Effector memory CD8-positive, alpha-beta T cell (primary cell): ENCODE results near the gene RNF34.

Source experiments
- ATAC-seq: fragments of 150-1000 bp; cut with Tn5 transposase; replicated peaks from 2 replicates; pipeline ENCODE4 v1.10.0; 2021; ENCODE audit warnings: mild to moderate bottlenecking, moderate library complexity
- DNase-seq, 3 experiments: peaks; one replicate each; pipeline ENCODE4 v3.0.0; 2021
- H3K27ac Mint-ChIP-seq, 2 donors: one replicate each; pipeline ENCODE4 v1.8.0; 2022; ENCODE audit warnings: mild to moderate bottlenecking in 2 of 2, mixed read lengths in 2 of 2, moderate library complexity in 2 of 2
- H3K27me3 Mint-ChIP-seq, 2 donors: one replicate each; pipeline ENCODE4 v1.8.0; 2022; ENCODE audit warnings: mixed read lengths in 2 of 2
- H3K36me3 Mint-ChIP-seq: one replicate; pipeline ENCODE4 v1.8.0; 2022; ENCODE audit warnings: mild to moderate bottlenecking, moderate library complexity, mixed read lengths; ENCODE audit not compliant: insufficient read depth
- H3K4me1 Mint-ChIP-seq, 2 donors: one replicate each; pipeline ENCODE4 v1.8.0; 2022; ENCODE audit warnings: low read depth in 2 of 2, mixed read lengths in 2 of 2
- H3K4me3 Mint-ChIP-seq, 2 donors: one replicate each; pipeline ENCODE4 v1.8.0; 2022; ENCODE audit warnings: mild to moderate bottlenecking in 2 of 2, mixed read lengths in 2 of 2, moderate library complexity in 2 of 2
- H3K9me3 Mint-ChIP-seq, 2 donors: one replicate each; pipeline ENCODE4 v1.8.0; 2022; ENCODE audit warnings: mixed read lengths in 2 of 2

RNF34 gene

GRCh38 chr12:121451961-121452339 is 52.0 kb downstream of the RNF34 start:
- Mint-ChIP-seq H3K27ac (peak overlapping the region in 1 of 2 donors; percentile 80), H3K36me3 (peaks cover 40% of the 10 kb centered on the region), H3K4me1 (peaks cover 23 to 34% of the 10 kb centered on the region in 2 donors), H3K4me3 (no peak overlapping the region), H3K27me3 (no peaks in the 10 kb centered on the region), H3K9me3 (no peaks in the 10 kb centered on the region)
- no peak for ATAC-seq
- DNase-seq = no peak

- Mint-ChIP-seq H3K27ac (peak overlapping the region in 1 of 2 donors; percentile 80), H3K9me3 (no peaks in the 10 kb centered on the region), H3K27me3 (no peaks in the 10 kb centered on the region), H3K4me1 (peaks cover 28 to 38% of the 10 kb centered on the region in 2 donors), H3K4me3 (no peak overlapping the region), H3K36me3 (peaks cover 40% of the 10 kb centered on the region)
- ATAC-seq (no peak), DNase-seq (no peak)
These were observed 52.5 kb downstream of the RNF34 start for GRCh38 chr12:121452340-121452984.

GRCh38 chr12:121452985-121453360 is 53.1 kb downstream of the RNF34 start:
- Mint-ChIP-seq H3K27ac (no peak overlapping the region), H3K4me3 (no peak overlapping the region), H3K36me3 (peaks cover 40% of the 10 kb centered on the region), H3K27me3 (no peaks in the 10 kb centered on the region), H3K9me3 (no peaks in the 10 kb centered on the region), H3K4me1 (peaks cover 33 to 38% of the 10 kb centered on the region in 2 donors)
- ATAC-seq (no peak), DNase-seq (no peak)

GRCh38 chr12:121453629-121454028 is 53.7 kb downstream of the RNF34 start:
- Mint-ChIP-seq H3K27ac (peak overlapping the region; percentile 88 to 92), H3K4me3 (no peak overlapping the region), H3K4me1 (peaks cover 33 to 34% of the 10 kb centered on the region in 2 donors), H3K9me3 (no peaks in the 10 kb centered on the region), H3K27me3 (no peaks in the 10 kb centered on the region), H3K36me3 (peaks cover 46% of the 10 kb centered on the region)
- DNase-seq (no peak), ATAC-seq (no peak)

- ATAC-seq (no peak), DNase-seq (no peak)
- peaks cover 32 to 35% of the 10 kb centered on the region in 2 donors for H3K4me1 Mint-ChIP-seq
- peaks cover 39% of the 10 kb centered on the region for H3K36me3 Mint-ChIP-seq
- H3K9me3 Mint-ChIP-seq = no peaks in the 10 kb centered on the region
- peak overlapping the region in 1 of 2 donors; percentile 10 for H3K4me3 Mint-ChIP-seq
- H3K27ac Mint-ChIP-seq = peak overlapping the region; percentile 88 to 92
- no peaks in the 10 kb centered on the region for H3K27me3 Mint-ChIP-seq
These were observed 55.0 kb downstream of the RNF34 start for GRCh38 chr12:121454921-121455320.

GRCh38 chr12:121455766-121456420 is 56.0 kb downstream of the RNF34 start:
- ATAC-seq (no peak), DNase-seq (no peak)
- H3K4me1 Mint-ChIP-seq = peaks cover 32 to 45% of the 10 kb centered on the region in 2 donors
- no peak overlapping the region for H3K4me3 Mint-ChIP-seq
- H3K27me3 Mint-ChIP-seq = no peaks in the 10 kb centered on the region
- H3K9me3 Mint-ChIP-seq = no peaks in the 10 kb centered on the region
- peaks cover 37% of the 10 kb centered on the region for H3K36me3 Mint-ChIP-seq
- no peak overlapping the region for H3K27ac Mint-ChIP-seq

GRCh38 chr12:121456551-121456950 is 56.6 kb downstream of the RNF34 start:
- Mint-ChIP-seq H3K4me3 (no peak overlapping the region), H3K36me3 (peaks cover 35% of the 10 kb centered on the region), H3K27ac (peak overlapping the region in 1 of 2 donors; percentile 46), H3K27me3 (no peaks in the 10 kb centered on the region), H3K4me1 (peaks cover 36 to 52% of the 10 kb centered on the region in 2 donors), H3K9me3 (no peaks in the 10 kb centered on the region)
- ATAC-seq (no peak), DNase-seq (no peak)

- H3K36me3 Mint-ChIP-seq = peaks cover 15% of the 10 kb centered on the region
- no peaks in the 10 kb centered on the region for H3K9me3 Mint-ChIP-seq
- H3K4me3 Mint-ChIP-seq = no peak overlapping the region
- ATAC-seq = no peak
- no peak for DNase-seq
- H3K27me3 Mint-ChIP-seq = no peaks in the 10 kb centered on the region
- H3K4me1 Mint-ChIP-seq = peaks cover 33 to 51% of the 10 kb centered on the region in 2 donors
- H3K27ac Mint-ChIP-seq = peak overlapping the region in 1 of 2 donors; percentile 16
These were observed 61.1 kb downstream of the RNF34 start for GRCh38 chr12:121461048-121461447.

- Mint-ChIP-seq H3K36me3 (peaks cover 5% of the 10 kb centered on the region), H3K27ac (no peak overlapping the region), H3K27me3 (no peaks in the 10 kb centered on the region), H3K4me3 (no peak overlapping the region), H3K9me3 (no peaks in the 10 kb centered on the region), H3K4me1 (peaks cover 32 to 39% of the 10 kb centered on the region in 2 donors)
- DNase-seq (no peak), ATAC-seq (no peak)
These were observed 64.4 kb downstream of the RNF34 start for GRCh38 chr12:121464331-121464730.

- Mint-ChIP-seq H3K27ac (peak overlapping the region; percentile 83 to 95), H3K36me3 (peaks cover 5% of the 10 kb centered on the region), H3K4me1 (peaks cover 28 to 30% of the 10 kb centered on the region in 2 donors), H3K4me3 (peak overlapping the region; percentile 83 to 90), H3K9me3 (no peaks in the 10 kb centered on the region), H3K27me3 (no peaks in the 10 kb centered on the region)
- DNase-seq = peak; percentile 35 to 50 (median 43)
- peak; percentile 7 for ATAC-seq
These were observed 66.2 kb downstream of the RNF34 start for GRCh38 chr12:121465921-121466793.

GRCh38 chr12:121466794-121467637 is 67.1 kb downstream of the RNF34 start:
- Mint-ChIP-seq H3K27ac (no peak overlapping the region), H3K4me1 (peaks cover 21 to 23% of the 10 kb centered on the region in 2 donors), H3K9me3 (no peaks in the 10 kb centered on the region), H3K27me3 (no peaks in the 10 kb centered on the region), H3K4me3 (peak overlapping the region in 1 of 2 donors; percentile 41), H3K36me3 (peaks cover 5% of the 10 kb centered on the region)
- DNase-seq (peak; percentile 80 to 88 (median 83)), ATAC-seq (peak; percentile 85)

- Mint-ChIP-seq H3K9me3 (no peaks in the 10 kb centered on the region), H3K36me3 (peaks cover 5% of the 10 kb centered on the region), H3K27me3 (no peaks in the 10 kb centered on the region), H3K4me3 (peak overlapping the region; percentile 50 to 62), H3K27ac (peak overlapping the region; percentile 17 to 46), H3K4me1 (peaks cover 21 to 22% of the 10 kb centered on the region in 2 donors)
- DNase-seq = no peak
- no peak for ATAC-seq
These were observed 68.0 kb downstream of the RNF34 start for GRCh38 chr12:121467638-121468498.
